ENCODE results near the gene MAD1L1.

- TF ChIP-seq POLR2AphosphoS5 (IDR thresholded peaks at IDR 0.05) = no peak
- TF ChIP-seq, protein P1, sequence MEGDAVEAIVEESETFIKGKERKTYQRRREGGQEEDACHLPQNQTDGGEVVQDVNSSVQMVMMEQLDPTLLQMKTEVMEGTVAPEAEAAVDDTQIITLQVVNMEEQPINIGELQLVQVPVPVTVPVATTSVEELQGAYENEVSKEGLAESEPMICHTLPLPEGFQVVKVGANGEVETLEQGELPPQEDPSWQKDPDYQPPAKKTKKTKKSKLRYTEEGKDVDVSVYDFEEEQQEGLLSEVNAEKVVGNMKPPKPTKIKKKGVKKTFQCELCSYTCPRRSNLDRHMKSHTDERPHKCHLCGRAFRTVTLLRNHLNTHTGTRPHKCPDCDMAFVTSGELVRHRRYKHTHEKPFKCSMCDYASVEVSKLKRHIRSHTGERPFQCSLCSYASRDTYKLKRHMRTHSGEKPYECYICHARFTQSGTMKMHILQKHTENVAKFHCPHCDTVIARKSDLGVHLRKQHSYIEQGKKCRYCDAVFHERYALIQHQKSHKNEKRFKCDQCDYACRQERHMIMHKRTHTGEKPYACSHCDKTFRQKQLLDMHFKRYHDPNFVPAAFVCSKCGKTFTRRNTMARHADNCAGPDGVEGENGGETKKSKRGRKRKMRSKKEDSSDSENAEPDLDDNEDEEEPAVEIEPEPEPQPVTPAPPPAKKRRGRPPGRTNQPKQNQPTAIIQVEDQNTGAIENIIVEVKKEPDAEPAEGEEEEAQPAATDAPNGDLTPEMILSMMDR (IDR thresholded peaks at IDR 0.05) = no peak
Observed at GRCh38 chr7:2149672-2150444, 82.9 kb downstream of the MAD1L1 start.
